HEK293 (cell line): ENCODE measurements around the gene TMEM179.
A peak's percentile ranks its signal among the peaks of the same experiment; 100 is the strongest.

Source experiments
- CTCF ChIA-PET: fragments of 350-600 bp; formaldehyde crosslinking; extraction: SDS; loops from one replicate; lab custom pipeline; 2021; ENCODE audit warnings: antibody characterized with exemption; lab: Yijun Ruan, JAX
- POLR2A ChIA-PET: fragments of 300-600 bp; formaldehyde crosslinking; extraction: SDS; loops from one replicate; lab custom pipeline; 2020; ENCODE audit warnings: antibody characterized with exemption, inconsistent platforms; lab: Yijun Ruan, JAX
- H3K27ac ChIP-seq: fragments of 200-500 bp; sonication (Bioruptor generic); 2 replicates; pipeline ENCODE4 v1.5.1; 2014; ENCODE audit warnings: low read depth, low read length, control low read depth, inconsistent platforms; ENCODE audit errors: extremely low read depth
- H3K36me3 ChIP-seq, 2 experiments: fragments of 200-500 bp in 1 of 2; sonication (Bioruptor generic) in 1 of 2; 1 replicate in 1 of 2; 2 replicates in 1 of 2; pipeline ENCODE4 v1.5.1; 2014 to 2017; ENCODE audit warnings: inconsistent platforms in 2 of 2, low read length in 2 of 2; ENCODE audit not compliant: control insufficient read depth in 2 of 2, insufficient read depth in 1 of 2
- H3K4me1 ChIP-seq: fragments of 200-500 bp; sonication (Bioruptor generic); 2 replicates; pipeline ENCODE4 v1.5.1; 2014; ENCODE audit warnings: mild to moderate bottlenecking, low read length, inconsistent platforms; ENCODE audit not compliant: control insufficient read depth, insufficient read depth
- H3K4me3 ChIP-seq: 2 replicates; pipeline ENCODE4 v1.5.1; 2011; ENCODE audit warnings: low read depth, mild to moderate bottlenecking, control low read depth, low read length, moderate library complexity
- H3K9me3 ChIP-seq: fragments of 200-500 bp; sonication (Bioruptor generic); 2 replicates; pipeline ENCODE4 v1.5.1; 2014; ENCODE audit warnings: low read depth, low read length, inconsistent platforms; ENCODE audit not compliant: control insufficient read depth, insufficient read depth
- FEZF1 ChIP-seq: fragments of 450-650 bp; formaldehyde crosslinking; IDR thresholded peaks from 2 replicates; pipeline ENCODE4 v1.5.1; 2016; ENCODE audit warnings: missing biosample characterization, missing genetic modification characterization
- GLIS2 ChIP-seq: fragments of 450-650 bp; formaldehyde crosslinking; IDR thresholded peaks from 2 replicates; pipeline ENCODE4 v1.5.1; 2016; ENCODE audit warnings: missing biosample characterization, missing genetic modification characterization
- PRDM10 ChIP-seq: fragments of 450-650 bp; formaldehyde crosslinking; IDR thresholded peaks from 2 replicates; pipeline ENCODE4 v1.5.1; 2016; ENCODE audit warnings: missing biosample characterization, missing genetic modification characterization
- REPIN1 ChIP-seq: fragments of 450-650 bp; formaldehyde crosslinking; IDR thresholded peaks from 2 replicates; pipeline ENCODE4 v1.5.1; 2017; ENCODE audit warnings: missing biosample characterization, missing genetic modification characterization, low read depth
- SP7 ChIP-seq: fragments of 450-650 bp; formaldehyde crosslinking; IDR thresholded peaks from 2 replicates; pipeline ENCODE4 v1.5.1; 2016; ENCODE audit warnings: missing biosample characterization, missing genetic modification characterization
- ZBTB21 ChIP-seq: fragments of 450-650 bp; formaldehyde crosslinking; IDR thresholded peaks from 2 replicates; pipeline ENCODE4 v1.5.1; 2017; ENCODE audit warnings: missing biosample characterization, missing genetic modification characterization
- ZBTB7A ChIP-seq: fragments of 450-650 bp; formaldehyde crosslinking; IDR thresholded peaks from 2 replicates; pipeline ENCODE4 v1.5.1; 2016; ENCODE audit warnings: low read depth, missing biosample characterization, missing genetic modification characterization
- ZNF18 ChIP-seq: fragments of 450-650 bp; formaldehyde crosslinking; IDR thresholded peaks from 2 replicates; pipeline ENCODE4 v1.5.1; 2016; ENCODE audit warnings: missing biosample characterization, missing genetic modification characterization
- ZNF184 ChIP-seq: fragments of 450-650 bp; IDR thresholded peaks from 2 replicates; pipeline ENCODE4 v1.5.1; 2018; ENCODE audit warnings: missing biosample characterization, mild to moderate bottlenecking, missing genetic modification characterization
- ZNF19 ChIP-seq: fragments of 450-650 bp; formaldehyde crosslinking; IDR thresholded peaks from 2 replicates; pipeline ENCODE4; 2016; ENCODE audit warnings: missing biosample characterization, missing genetic modification characterization, low read depth
- ZNF433 ChIP-seq: fragments of 450-650 bp; formaldehyde crosslinking; IDR thresholded peaks from 2 replicates; pipeline ENCODE4 v1.5.1; 2016; ENCODE audit warnings: missing biosample characterization, missing genetic modification characterization, low read depth
- ZNF560 ChIP-seq: fragments of 450-650 bp; formaldehyde crosslinking; IDR thresholded peaks from 2 replicates; pipeline ENCODE4 v1.5.1; 2017; ENCODE audit warnings: missing biosample characterization, missing genetic modification characterization, borderline replicate concordance
- ZNF624 ChIP-seq: fragments of 450-650 bp; formaldehyde crosslinking; IDR thresholded peaks from 2 replicates; pipeline ENCODE4 v1.5.1; 2017; ENCODE audit warnings: missing biosample characterization, missing genetic modification characterization
- ZNF626 ChIP-seq: fragments of 450-650 bp; sonication (Bioruptor Pico); formaldehyde crosslinking; IDR thresholded peaks from 2 replicates; pipeline ENCODE4 v1.5.1; 2018; ENCODE audit warnings: missing biosample characterization, missing genetic modification characterization, inconsistent platforms
- ZNF664 ChIP-seq: fragments of 450-650 bp; formaldehyde crosslinking; IDR thresholded peaks from 2 replicates; pipeline ENCODE4 v1.5.1; 2016; ENCODE audit warnings: missing biosample characterization, missing genetic modification characterization
- ZNF670 ChIP-seq: fragments of 450-650 bp; formaldehyde crosslinking; IDR thresholded peaks from 2 replicates; pipeline ENCODE4 v1.5.1; 2016; ENCODE audit warnings: missing biosample characterization, missing genetic modification characterization, low read depth
- ZNF747 ChIP-seq: fragments of 450-650 bp; formaldehyde crosslinking; IDR thresholded peaks from 2 replicates; pipeline ENCODE4 v1.5.1; 2016; ENCODE audit warnings: missing biosample characterization, missing genetic modification characterization
- ZNF777 ChIP-seq: fragments of 450-650 bp; formaldehyde crosslinking; IDR thresholded peaks from 2 replicates; pipeline ENCODE4 v1.5.1; 2017; ENCODE audit warnings: missing biosample characterization, missing genetic modification characterization, borderline replicate concordance

Gene TMEM179

GRCh38 chr14:104592292-104592672 is 12.3 kb downstream of the TMEM179 start (continued):
- TF ChIP-seq ZBTB21 (tag by site-specific recombination): no peak
- TF ChIP-seq ZNF624 (tag by site-specific recombination): no peak
- no peak for TF ChIP-seq SP7 (tag by site-specific recombination)
- TF ChIP-seq ZNF560 (tag by site-specific recombination): no peak
- no peak for TF ChIP-seq FEZF1
- TF ChIP-seq PRDM10: no peak
- no peak for TF ChIP-seq ZNF433 (tag by site-specific recombination)
- TF ChIP-seq ZNF747 (tag by site-specific recombination): 0 out of 2 replicates have a peak, but pooled peaks have one; percentile 46
- peak; percentile 90 for TF ChIP-seq ZNF18 (tag by site-specific recombination)
- no peak for TF ChIP-seq ZNF777

GRCh38 chr14:104591506-104592291 is 12.9 kb downstream of the TMEM179 start:
- Histone ChIP-seq H3K36me3 (no peaks in the 10 kb centered on the region), H3K4me3 (no peak overlapping the region), H3K9me3 (no peaks in the 10 kb centered on the region), H3K27ac (no peak overlapping the region), H3K4me1 (no peaks in the 10 kb centered on the region)
- POLR2A ChIA-PET: no interaction called here
- CTCF ChIA-PET: no interaction called here
- TF ChIP-seq GLIS2 (peak; percentile 24; the same call in 1 of the 2 replicates), ZNF184 (tag by site-specific recombination) (no peak)

GRCh38 chr14:104591031-104591430 is 13.5 kb downstream of the TMEM179 start:
- Histone ChIP-seq H3K36me3 (no peaks in the 10 kb centered on the region), H3K27ac (no peak overlapping the region), H3K4me3 (no peak overlapping the region), H3K9me3 (no peaks in the 10 kb centered on the region), H3K4me1 (no peaks in the 10 kb centered on the region)
- TF ChIP-seq ZNF664 (tag by site-specific recombination) (no peak), ZBTB7A (tag by site-specific recombination) (no peak), ZNF19 (tag by site-specific recombination) (no peak), ZNF670 (tag by site-specific recombination) (no peak), ZNF626 (tag by site-specific recombination) (no peak), ZNF184 (tag by site-specific recombination) (no peak), REPIN1 (no peak)
- POLR2A ChIA-PET: no interaction called here
- CTCF ChIA-PET: no interaction called here
